ENCODE data around the gene SIGLEC12. TPM values are rescaled to one million over a fixed set of nuclear protein-coding genes. Genes with fewer than 3 reads are reported as not detected.

Gene SIGLEC12
- total and polyA plus RNA-seq, 9 of the 15 experiments (the other 6 are each of a cell fraction or from before 2014, with no cell fraction given): 0.08 to 1.3 (median 0.54) TPM

DNA sequence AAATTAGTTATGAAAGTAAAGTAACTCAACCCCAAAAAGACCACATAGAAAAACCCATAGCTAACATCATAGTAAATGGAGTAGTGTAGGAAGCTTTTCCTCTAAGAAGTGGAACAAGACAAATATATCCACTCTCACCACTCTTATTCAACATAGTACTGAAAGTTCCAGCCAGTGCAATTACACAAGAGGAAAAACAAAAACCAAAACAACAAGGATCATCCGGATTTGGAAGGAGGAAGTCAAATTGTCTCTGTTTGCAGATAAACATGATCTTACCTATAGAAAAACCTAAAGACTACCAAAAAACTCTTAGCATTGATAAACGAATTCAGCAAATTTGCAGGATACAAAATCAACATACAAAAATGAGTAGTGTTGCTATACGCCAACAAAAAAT is 34.9 kb downstream of the SIGLEC12 start:
- intact Hi-C loops (cut with micrococcal nuclease) (no loop called here), in situ Hi-C loops (cut with MboI) (no loop called here)
- BruUV-seq (replicated peaks): no TSS peak
- no peaks in the 10 kb centered on the region for H3K36me3 ChIP-seq (ENCODE audit: control insufficient read depth, insufficient read depth, low read length)
- H3K4me2 ChIP-seq (ENCODE audit: insufficient read depth, low read length): peak overlapping the region; percentile 92
- no peak for ATAC-seq
- FAIRE-seq: no peak
- peak overlapping the region; percentile 54 for H2AFZ ChIP-seq (ENCODE audit: low read depth, low read length)
- no peaks in the 10 kb centered on the region for H3K9me3 ChIP-seq (replicated peaks; ENCODE audit: control insufficient read depth, insufficient read depth, low read depth, low read length)
- H4K20me1 ChIP-seq (replicated peaks; ENCODE audit: control insufficient read depth, insufficient read depth, low read length): no peaks in the 10 kb centered on the region
- H3K79me2 ChIP-seq (ENCODE audit: control insufficient read depth, insufficient read depth, low read length): peaks cover 64% of the 10 kb centered on the region
- 3% methylated on average over 3 of the region's 3 CpGs for WGBS (ENCODE audit: insufficient coverage, low coverage, missing lambda C conversion rate)
- peaks cover 16 to 20% of the 10 kb centered on the region in 2 experiments for H3K4me1 ChIP-seq (replicated peaks in 1 of 2; ENCODE audit: control insufficient read depth in 2 of 2, insufficient read depth in 2 of 2, low read length in 2 of 2)
- DNase-seq (ENCODE audit: extremely low read depth in 1 of 4, low spot score in 3 of 4): no peak
- ChIA-PET CTCF (ENCODE audit: low intra/inter-chr PET ratio) (no interaction called here), POLR2A (interaction anchor here (0.6 to 1.9 kb wide), 6 partner anchors 15 to 190 kb away, joined by 3 to 9 read pairs (median 3); no protein-coding TSS in a partner anchor)
- H3K27ac ChIP-seq (ENCODE audit: extremely low read depth, low read depth, low read length): peak overlapping the region; percentile 84; the same call in 2 of the 3 replicates
- H3K27me3 ChIP-seq (ENCODE audit: control insufficient read depth in 2 of 2, insufficient read depth in 2 of 2, low read length in 2 of 2): no peaks in the 10 kb centered on the region
- peak overlapping the region in 1 of 2 experiments; percentile 78; a peak in 2 of 4 replicates for H3K9ac ChIP-seq (ENCODE audit: insufficient read depth in 1 of 2, low read depth in 2 of 2, low read length in 2 of 2)
- peak overlapping the region; percentile 59; the same call in 1 of the 2 replicates for H3K4me3 ChIP-seq
- H3K9me1 ChIP-seq (ENCODE audit: control insufficient read depth, insufficient read depth, low read length): no peaks in the 10 kb centered on the region
- TF ChIP-seq OTX1 (CRISPR knock-in tag; IDR thresholded peaks at IDR 0.05): no peak
- peak; percentile 12 to 49; a peak in 1 of 4 replicates for TF ChIP-seq FOXK2 (conservative IDR thresholded peaks at IDR 0.05 in 1 of 2, IDR thresholded peaks at IDR 0.05 in 1 of 2; ENCODE audit: low read depth in 2 of 2)
- peak; percentile 48 for TF ChIP-seq ETV1 (tag; conservative IDR thresholded peaks at IDR 0.05; ENCODE audit: low read depth)
- TF ChIP-seq, protein P1, sequence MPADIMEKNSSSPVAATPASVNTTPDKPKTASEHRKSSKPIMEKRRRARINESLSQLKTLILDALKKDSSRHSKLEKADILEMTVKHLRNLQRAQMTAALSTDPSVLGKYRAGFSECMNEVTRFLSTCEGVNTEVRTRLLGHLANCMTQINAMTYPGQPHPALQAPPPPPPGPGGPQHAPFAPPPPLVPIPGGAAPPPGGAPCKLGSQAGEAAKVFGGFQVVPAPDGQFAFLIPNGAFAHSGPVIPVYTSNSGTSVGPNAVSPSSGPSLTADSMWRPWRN (IDR thresholded peaks at IDR 0.05; ENCODE audit: low read depth): no peak
- TF ChIP-seq, protein P2, sequence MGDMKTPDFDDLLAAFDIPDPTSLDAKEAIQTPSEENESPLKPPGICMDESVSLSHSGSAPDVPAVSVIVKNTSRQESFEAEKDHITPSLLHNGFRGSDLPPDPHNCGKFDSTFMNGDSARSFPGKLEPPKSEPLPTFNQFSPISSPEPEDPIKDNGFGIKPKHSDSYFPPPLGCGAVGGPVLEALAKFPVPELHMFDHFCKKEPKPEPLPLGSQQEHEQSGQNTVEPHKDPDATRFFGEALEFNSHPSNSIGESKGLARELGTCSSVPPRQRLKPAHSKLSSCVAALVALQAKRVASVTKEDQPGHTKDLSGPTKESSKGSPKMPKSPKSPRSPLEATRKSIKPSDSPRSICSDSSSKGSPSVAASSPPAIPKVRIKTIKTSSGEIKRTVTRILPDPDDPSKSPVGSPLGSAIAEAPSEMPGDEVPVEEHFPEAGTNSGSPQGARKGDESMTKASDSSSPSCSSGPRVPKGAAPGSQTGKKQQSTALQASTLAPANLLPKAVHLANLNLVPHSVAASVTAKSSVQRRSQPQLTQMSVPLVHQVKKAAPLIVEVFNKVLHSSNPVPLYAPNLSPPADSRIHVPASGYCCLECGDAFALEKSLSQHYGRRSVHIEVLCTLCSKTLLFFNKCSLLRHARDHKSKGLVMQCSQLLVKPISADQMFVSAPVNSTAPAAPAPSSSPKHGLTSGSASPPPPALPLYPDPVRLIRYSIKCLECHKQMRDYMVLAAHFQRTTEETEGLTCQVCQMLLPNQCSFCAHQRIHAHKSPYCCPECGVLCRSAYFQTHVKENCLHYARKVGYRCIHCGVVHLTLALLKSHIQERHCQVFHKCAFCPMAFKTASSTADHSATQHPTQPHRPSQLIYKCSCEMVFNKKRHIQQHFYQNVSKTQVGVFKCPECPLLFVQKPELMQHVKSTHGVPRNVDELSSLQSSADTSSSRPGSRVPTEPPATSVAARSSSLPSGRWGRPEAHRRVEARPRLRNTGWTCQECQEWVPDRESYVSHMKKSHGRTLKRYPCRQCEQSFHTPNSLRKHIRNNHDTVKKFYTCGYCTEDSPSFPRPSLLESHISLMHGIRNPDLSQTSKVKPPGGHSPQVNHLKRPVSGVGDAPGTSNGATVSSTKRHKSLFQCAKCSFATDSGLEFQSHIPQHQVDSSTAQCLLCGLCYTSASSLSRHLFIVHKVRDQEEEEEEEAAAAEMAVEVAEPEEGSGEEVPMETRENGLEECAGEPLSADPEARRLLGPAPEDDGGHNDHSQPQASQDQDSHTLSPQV (IDR thresholded peaks at IDR 0.05): peak; percentile 40; the same call in 1 of the 2 replicates
- TF ChIP-seq KDM1A (IDR thresholded peaks at IDR 0.05): no peak
- 0 out of 4 replicates have a peak, but pooled peaks of 1 of the 2 experiments have one; percentile 17 for TF ChIP-seq FOXA3 (CRISPR knock-in tag; conservative IDR thresholded peaks at IDR 0.05 in 1 of 2, IDR thresholded peaks at IDR 0.05 in 1 of 2)
- 0 out of 2 replicates have a peak, but pooled peaks have one; percentile 46 for TF ChIP-seq ILF3 (IDR thresholded peaks at IDR 0.05; ENCODE audit: borderline replicate concordance)
- TF ChIP-seq, protein P3, sequence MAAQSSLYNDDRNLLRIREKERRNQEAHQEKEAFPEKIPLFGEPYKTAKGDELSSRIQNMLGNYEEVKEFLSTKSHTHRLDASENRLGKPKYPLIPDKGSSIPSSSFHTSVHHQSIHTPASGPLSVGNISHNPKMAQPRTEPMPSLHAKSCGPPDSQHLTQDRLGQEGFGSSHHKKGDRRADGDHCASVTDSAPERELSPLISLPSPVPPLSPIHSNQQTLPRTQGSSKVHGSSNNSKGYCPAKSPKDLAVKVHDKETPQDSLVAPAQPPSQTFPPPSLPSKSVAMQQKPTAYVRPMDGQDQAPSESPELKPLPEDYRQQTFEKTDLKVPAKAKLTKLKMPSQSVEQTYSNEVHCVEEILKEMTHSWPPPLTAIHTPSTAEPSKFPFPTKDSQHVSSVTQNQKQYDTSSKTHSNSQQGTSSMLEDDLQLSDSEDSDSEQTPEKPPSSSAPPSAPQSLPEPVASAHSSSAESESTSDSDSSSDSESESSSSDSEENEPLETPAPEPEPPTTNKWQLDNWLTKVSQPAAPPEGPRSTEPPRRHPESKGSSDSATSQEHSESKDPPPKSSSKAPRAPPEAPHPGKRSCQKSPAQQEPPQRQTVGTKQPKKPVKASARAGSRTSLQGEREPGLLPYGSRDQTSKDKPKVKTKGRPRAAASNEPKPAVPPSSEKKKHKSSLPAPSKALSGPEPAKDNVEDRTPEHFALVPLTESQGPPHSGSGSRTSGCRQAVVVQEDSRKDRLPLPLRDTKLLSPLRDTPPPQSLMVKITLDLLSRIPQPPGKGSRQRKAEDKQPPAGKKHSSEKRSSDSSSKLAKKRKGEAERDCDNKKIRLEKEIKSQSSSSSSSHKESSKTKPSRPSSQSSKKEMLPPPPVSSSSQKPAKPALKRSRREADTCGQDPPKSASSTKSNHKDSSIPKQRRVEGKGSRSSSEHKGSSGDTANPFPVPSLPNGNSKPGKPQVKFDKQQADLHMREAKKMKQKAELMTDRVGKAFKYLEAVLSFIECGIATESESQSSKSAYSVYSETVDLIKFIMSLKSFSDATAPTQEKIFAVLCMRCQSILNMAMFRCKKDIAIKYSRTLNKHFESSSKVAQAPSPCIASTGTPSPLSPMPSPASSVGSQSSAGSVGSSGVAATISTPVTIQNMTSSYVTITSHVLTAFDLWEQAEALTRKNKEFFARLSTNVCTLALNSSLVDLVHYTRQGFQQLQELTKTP (IDR thresholded peaks at IDR 0.05; ENCODE audit: low read depth in 1 of 2, partially characterized antibody in 2 of 2): peak in 1 of 2 experiments; percentile 11

All from K562 (cell line).